Transverse colon (tissue), 4 donors: ENCODE data around the gene COX10. TPM values are rescaled to one million over a fixed set of nuclear protein-coding genes. Genes with fewer than 3 reads are reported as not detected.
A peak's percentile ranks its signal among the peaks of the same experiment; 100 is the strongest.

Experiments used
- DNase-seq: peaks from one replicate; pipeline ENCODE4 v3.0.0-alpha.2; 2019
- H3K27ac ChIP-seq, 4 donors: fragments of 200-600 bp; sonication (generic); 2 replicates each; pipeline ENCODE4 v1.5.1; 2016 to 2018; ENCODE audit warnings: inconsistent platforms in 4 of 4
- H3K27me3 ChIP-seq: fragments of 200-600 bp; sonication (generic); 2 replicates; pipeline ENCODE4 v1.5.1; 2017; ENCODE audit warnings: inconsistent platforms
- H3K36me3 ChIP-seq, 4 donors: fragments of 200-600 bp; sonication (generic); 2 replicates each; pipeline ENCODE4 v1.5.1; 2017 to 2019; ENCODE audit warnings: inconsistent platforms in 4 of 4
- H3K4me1 ChIP-seq, 4 donors: fragments of 200-600 bp; sonication (generic); 2 replicates each; pipeline ENCODE4 v1.5.1; 2017 to 2020; ENCODE audit warnings: inconsistent platforms in 4 of 4
- H3K4me3 ChIP-seq, 4 donors: fragments of 200-600 bp; sonication (generic); 1 replicate in 1 of 4; 2 replicates in 3 of 4; pipeline versions ENCODE4 v1.5.1 to v1.6.1; 2017 to 2019; ENCODE audit warnings: inconsistent platforms in 4 of 4
- H3K9me3 ChIP-seq, 2 donors: fragments of 200-600 bp; sonication (generic); 2 replicates each; pipeline ENCODE4 v1.5.1; 2017 to 2019; ENCODE audit warnings: inconsistent platforms in 2 of 2
- CTCF ChIP-seq, 5 experiments: fragments of 200-600 bp in 3 of 5; fragments of 450-650 bp in 2 of 5; sonication (generic) in 3 of 5; IDR thresholded peaks; 1 replicate in 2 of 5; 2 replicates in 3 of 5; pipeline ENCODE4 v1.5.1; 2016 to 2017; ENCODE audit warnings: antibody characterized with exemption in 5 of 5, inconsistent platforms in 3 of 5, mild to moderate bottlenecking in 2 of 5, moderate library complexity in 1 of 5
- EP300 ChIP-seq: sonication (generic); formaldehyde crosslinking; IDR thresholded peaks from one replicate; pipeline ENCODE4 v1.6.1; 2017; ENCODE audit warnings: antibody characterized with exemption, low read depth
- POLR2A ChIP-seq: fragments of 450-650 bp; IDR thresholded peaks from one replicate; pipeline ENCODE4 v1.6.1; 2016; ENCODE audit warnings: antibody characterized with exemption, mild to moderate bottlenecking, moderate library complexity
- POLR2AphosphoS5 ChIP-seq, 3 donors: sonication (generic); formaldehyde crosslinking; IDR thresholded peaks; one replicate each; pipeline ENCODE4 v1.6.1; 2016; ENCODE audit warnings: antibody characterized with exemption in 3 of 3
- WGBS, 2 donors: methylation state at CpG; one replicate each; pipeline ENCODE4 v1.1.5; 2018; ENCODE audit warnings: low coverage in 1 of 2; 5-methylcytosine and 5-hydroxymethylcytosine counted together
- in situ Hi-C, 4 donors: fragments of 200-750 bp; cut with MboI; loops; one replicate each; pipeline versions ENCODE4 v1.15.0 to v1.15.1; 2017; ENCODE audit warnings: low sequenced_read_pairs in 3 of 4, low pct_ligation_motif_present in 1 of 4, low pct_unique_long_range_greater_than_20kb in 1 of 4
- intact Hi-C: fragments of 100-400 bp; cut with DNase I; formaldehyde crosslinking; loops from one replicate; pipeline ENCODE4 v1.15.1; 2023; ENCODE audit warnings: low total_unique reads
- total RNA-seq, 4 donors: library from RNA; depleted of rRNA; stranded (reverse); fragments of >200 nt; gene quantifications; one replicate each; pipeline ENCODE4 v1.1.0, GENCODE V29; 2016

The COX10 gene
- total RNA-seq, 4 donors from 2014 or later = 48.9 to 61.9 (median 53.5) TPM

GRCh38 chr17:14138649-14139048 is 69.3 kb downstream of the COX10 start:
- peaks cover 0 to 9% (median 4%) of the 10 kb centered on the region in 4 donors for H3K4me1 ChIP-seq
- no peaks in the 10 kb centered on the region for H3K9me3 ChIP-seq

DNA sequence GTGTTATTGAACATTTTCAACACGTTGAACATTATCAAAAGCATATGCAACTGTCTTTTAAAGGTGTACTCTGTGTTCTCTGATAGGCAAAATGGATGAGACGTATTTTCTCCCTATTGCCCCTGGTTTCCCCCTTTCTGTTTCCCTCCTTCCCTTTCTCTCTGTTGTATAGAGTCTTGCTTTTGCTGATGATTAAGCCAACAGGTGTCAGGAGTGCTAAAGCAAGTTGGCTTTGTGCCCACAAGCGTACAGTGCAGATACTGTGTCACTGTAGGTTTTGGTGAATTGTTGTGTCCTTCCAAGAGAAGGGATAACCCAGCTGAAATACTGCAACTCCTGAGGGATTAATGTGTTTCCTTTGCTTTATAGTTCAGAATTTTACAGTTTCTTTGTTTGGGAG is 74.4 kb downstream of the COX10 start:
- H3K4me1 ChIP-seq = peaks cover 0 to 19% (median 8%) of the 10 kb centered on the region in 4 donors
- 44 to 50% methylated on average over 3 of the region's 3 CpGs for WGBS, 2 donors
- no peak overlapping the region for H3K4me3 ChIP-seq
- no peak for TF ChIP-seq POLR2A
- TF ChIP-seq CTCF (IDR thresholded peaks at IDR 0.05) = no peak
- no peak for TF ChIP-seq POLR2AphosphoS5 (IDR thresholded peaks at IDR 0.05)
- no peak for TF ChIP-seq EP300
- no peaks in the 10 kb centered on the region for H3K9me3 ChIP-seq
- in situ Hi-C loops (no loop called here), intact Hi-C loops (no loop called here)
- DNase-seq = peak; percentile 17
- no peaks in the 10 kb centered on the region for H3K36me3 ChIP-seq
- H3K27ac ChIP-seq = no peak overlapping the region
- no peaks in the 10 kb centered on the region for H3K27me3 ChIP-seq

More at GRCh38 chr17:14138649-14139048, 69.3 kb downstream of the COX10 start:
- no peak for DNase-seq
- 89 to 96% methylated on average over 7 of the region's 7 CpGs for WGBS, 2 donors
- TF ChIP-seq POLR2AphosphoS5 (IDR thresholded peaks at IDR 0.05) (no peak), EP300 (no peak), CTCF (IDR thresholded peaks at IDR 0.05) (no peak), POLR2A (no peak)
- H3K36me3 ChIP-seq = no peaks in the 10 kb centered on the region
- in situ Hi-C loops (no loop called here), intact Hi-C loops (no loop called here)
- no peaks in the 10 kb centered on the region for H3K27me3 ChIP-seq
- H3K27ac ChIP-seq = no peak overlapping the region
- H3K4me3 ChIP-seq = no peak overlapping the region

DNA sequence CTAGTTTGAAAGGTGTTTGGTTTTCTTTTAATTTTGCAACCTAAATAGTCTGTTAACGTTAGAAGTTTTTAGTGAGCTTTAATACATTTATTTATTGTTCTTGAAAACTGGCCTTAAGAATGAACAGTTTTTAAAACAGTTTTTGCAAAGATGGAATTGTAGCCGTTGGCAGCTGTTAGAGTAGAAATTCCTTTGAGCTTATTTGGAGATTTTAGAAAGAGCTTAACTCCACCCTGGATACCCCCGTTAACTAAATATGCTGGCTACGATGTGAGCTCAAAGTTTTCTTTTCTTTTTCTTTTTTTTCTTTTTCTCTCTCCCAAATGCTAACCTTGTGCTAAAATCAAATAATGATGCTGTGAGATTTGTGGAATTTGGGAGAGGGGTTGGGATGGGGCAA is 75.2 kb downstream of the COX10 start:
- DNase-seq = no peak
- Histone ChIP-seq H3K4me1 (peaks cover 0 to 21% (median 8%) of the 10 kb centered on the region in 4 donors), H3K9me3 (no peaks in the 10 kb centered on the region), H3K4me3 (no peak overlapping the region), H3K27ac (no peak overlapping the region), H3K27me3 (no peaks in the 10 kb centered on the region), H3K36me3 (no peaks in the 10 kb centered on the region)
- WGBS, 2 donors = 56 to 70% methylated on average over 4 of the region's 4 CpGs
- in situ Hi-C loops = no loop called here
- intact Hi-C loops = no loop called here
- TF ChIP-seq EP300 (no peak), CTCF (IDR thresholded peaks at IDR 0.05) (no peak), POLR2AphosphoS5 (IDR thresholded peaks at IDR 0.05) (no peak), POLR2A (no peak)

GRCh38 chr17:14149751-14150150 is 80.4 kb downstream of the COX10 start:
- no peak overlapping the region for H3K4me3 ChIP-seq
- intact Hi-C loops (no loop called here), in situ Hi-C loops (no loop called here)
- no peaks in the 10 kb centered on the region for H3K36me3 ChIP-seq
- DNase-seq = peak; percentile 10
- H3K27me3 ChIP-seq = no peaks in the 10 kb centered on the region
- TF ChIP-seq CTCF (IDR thresholded peaks at IDR 0.05) = no peak
- no peak for TF ChIP-seq EP300
- TF ChIP-seq POLR2A = no peak
- no peak for TF ChIP-seq POLR2AphosphoS5 (IDR thresholded peaks at IDR 0.05)
- H3K9me3 ChIP-seq = no peaks in the 10 kb centered on the region
- no peak overlapping the region for H3K27ac ChIP-seq
- WGBS, 2 donors = 48 to 56% methylated on average over 4 to 5 of the region's 5 CpGs
- H3K4me1 ChIP-seq = peaks cover 0 to 8% (median 4%) of the 10 kb centered on the region in 4 donors
